Measurements from ENCODE around the gene NLRC5. TPM values are rescaled to one million over a fixed set of nuclear protein-coding genes. Genes with fewer than 3 reads are reported as not detected.

NLRC5 gene
- total RNA-seq, 1 donor from 2014 or later: 114 TPM

- DNase-seq (ENCODE audit: extremely low spot score in 2 of 2): no peak
- H3K4me1 ChIP-seq: peaks cover 12% of the 10 kb centered on the region
- H3K36me3 ChIP-seq: no peaks in the 10 kb centered on the region
- intact Hi-C loops (cut with DNase I): no loop called here
- no peaks in the 10 kb centered on the region for H3K27me3 ChIP-seq
- H3K4me3 ChIP-seq: no peak overlapping the region
- no peaks in the 10 kb centered on the region for H3K9me3 ChIP-seq
- no peak overlapping the region for H3K27ac ChIP-seq
- TF ChIP-seq POLR2AphosphoS5 (IDR thresholded peaks at IDR 0.05; ENCODE audit: insufficient read depth in 1 of 2, low read depth in 1 of 2) (no peak), POLR2A (IDR thresholded peaks at IDR 0.05) (no peak)
- TF ChIP-seq, protein P1, sequence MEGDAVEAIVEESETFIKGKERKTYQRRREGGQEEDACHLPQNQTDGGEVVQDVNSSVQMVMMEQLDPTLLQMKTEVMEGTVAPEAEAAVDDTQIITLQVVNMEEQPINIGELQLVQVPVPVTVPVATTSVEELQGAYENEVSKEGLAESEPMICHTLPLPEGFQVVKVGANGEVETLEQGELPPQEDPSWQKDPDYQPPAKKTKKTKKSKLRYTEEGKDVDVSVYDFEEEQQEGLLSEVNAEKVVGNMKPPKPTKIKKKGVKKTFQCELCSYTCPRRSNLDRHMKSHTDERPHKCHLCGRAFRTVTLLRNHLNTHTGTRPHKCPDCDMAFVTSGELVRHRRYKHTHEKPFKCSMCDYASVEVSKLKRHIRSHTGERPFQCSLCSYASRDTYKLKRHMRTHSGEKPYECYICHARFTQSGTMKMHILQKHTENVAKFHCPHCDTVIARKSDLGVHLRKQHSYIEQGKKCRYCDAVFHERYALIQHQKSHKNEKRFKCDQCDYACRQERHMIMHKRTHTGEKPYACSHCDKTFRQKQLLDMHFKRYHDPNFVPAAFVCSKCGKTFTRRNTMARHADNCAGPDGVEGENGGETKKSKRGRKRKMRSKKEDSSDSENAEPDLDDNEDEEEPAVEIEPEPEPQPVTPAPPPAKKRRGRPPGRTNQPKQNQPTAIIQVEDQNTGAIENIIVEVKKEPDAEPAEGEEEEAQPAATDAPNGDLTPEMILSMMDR (IDR thresholded peaks at IDR 0.05): no peak
Measured at GRCh38 chr16:56967733-56968132, 21.6 kb upstream of the NLRC5 start.

- TF ChIP-seq, protein P1 (IDR thresholded peaks at IDR 0.05): no peak
- no peak for TF ChIP-seq POLR2AphosphoS5 (IDR thresholded peaks at IDR 0.05; ENCODE audit: insufficient read depth in 1 of 2, low read depth in 1 of 2)
- no peak overlapping the region for H3K4me3 ChIP-seq
- H3K27ac ChIP-seq: no peak overlapping the region
- H3K36me3 ChIP-seq: no peaks in the 10 kb centered on the region
- DNase-seq (ENCODE audit: extremely low spot score in 2 of 2): no peak
- no peaks in the 10 kb centered on the region for H3K9me3 ChIP-seq
- intact Hi-C loops (cut with DNase I): no loop called here
- peaks cover 7% of the 10 kb centered on the region for H3K4me1 ChIP-seq
- no peaks in the 10 kb centered on the region for H3K27me3 ChIP-seq
Measured at GRCh38 chr16:56969769-56970168, 19.6 kb upstream of the NLRC5 start.

DNA sequence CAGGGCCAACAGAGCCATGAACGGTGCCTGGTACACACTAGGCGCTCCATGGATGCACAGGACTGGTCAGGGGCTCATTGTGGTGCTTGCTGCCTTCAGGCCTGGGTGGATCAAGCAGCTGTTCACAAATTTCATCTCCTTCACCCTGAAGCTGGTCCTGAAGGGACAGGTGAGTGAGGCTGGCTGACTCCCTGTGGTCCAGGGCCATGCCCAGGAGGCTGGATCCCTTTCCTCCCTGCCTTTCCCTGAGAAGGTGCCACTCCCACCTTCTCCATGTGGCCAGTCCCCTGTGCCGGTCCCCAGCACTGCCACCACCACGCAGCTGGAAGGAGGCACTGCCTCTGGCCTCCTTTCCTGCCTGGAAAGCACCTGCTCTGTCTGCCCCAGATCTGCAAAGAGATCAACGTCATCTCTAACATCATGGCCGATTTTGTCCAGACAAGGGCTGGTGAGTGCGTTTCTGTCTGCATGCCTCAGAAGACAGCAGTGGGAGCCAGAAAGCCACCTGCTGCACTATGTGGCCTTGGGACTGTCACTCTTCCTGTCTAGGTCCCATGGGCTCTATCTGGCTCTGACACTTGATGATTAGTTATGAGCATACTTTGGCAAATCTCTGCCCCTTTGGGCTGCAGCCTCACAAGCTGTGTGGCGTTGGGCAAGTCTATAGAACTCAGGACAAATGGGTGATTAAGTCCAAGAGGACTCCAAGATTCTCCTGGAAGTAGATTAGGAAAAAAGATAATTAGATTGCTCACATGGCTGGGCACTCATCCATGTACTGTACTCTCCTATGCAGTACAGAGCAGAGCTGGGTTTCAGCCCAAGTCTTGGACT is 18.2 kb upstream of the NLRC5 start:
- Histone ChIP-seq H3K9me3 (no peaks in the 10 kb centered on the region), H3K27me3 (no peaks in the 10 kb centered on the region), H3K4me1 (no peaks in the 10 kb centered on the region), H3K4me3 (no peak overlapping the region), H3K27ac (no peak overlapping the region), H3K36me3 (no peaks in the 10 kb centered on the region)
- DNase-seq (ENCODE audit: extremely low spot score in 2 of 2): no peak
- TF ChIP-seq, protein P1 (IDR thresholded peaks at IDR 0.05): no peak
- no peak for TF ChIP-seq POLR2AphosphoS5 (IDR thresholded peaks at IDR 0.05; ENCODE audit: insufficient read depth in 1 of 2, low read depth in 1 of 2)
- TF ChIP-seq POLR2A (IDR thresholded peaks at IDR 0.05): no peak
- intact Hi-C loops (cut with DNase I): no loop called here

- H3K27ac ChIP-seq: no peak overlapping the region
- H3K4me3 ChIP-seq: no peak overlapping the region
Measured at GRCh38 chr16:56971768-56972043, 17.7 kb upstream of the NLRC5 start.

More at GRCh38 chr16:56971768-56972043, 17.7 kb upstream of the NLRC5 start:
- DNase-seq (ENCODE audit: extremely low spot score in 2 of 2): no peak
- TF ChIP-seq POLR2A (IDR thresholded peaks at IDR 0.05) (no peak), POLR2AphosphoS5 (IDR thresholded peaks at IDR 0.05; ENCODE audit: insufficient read depth in 1 of 2, low read depth in 1 of 2) (no peak)
- TF ChIP-seq, protein P1 (IDR thresholded peaks at IDR 0.05): no peak
- no peaks in the 10 kb centered on the region for H3K4me1 ChIP-seq
- H3K27me3 ChIP-seq: no peaks in the 10 kb centered on the region
- H3K9me3 ChIP-seq: no peaks in the 10 kb centered on the region
- intact Hi-C loops (cut with DNase I): no loop called here
- no peaks in the 10 kb centered on the region for H3K36me3 ChIP-seq

Measured in vagina (tissue), 2 donors.